DND-41 (cell line): ENCODE data around the gene KCTD11.

Experiments used
- ATAC-seq: fragments of 200-7000 bp; cut with Tn5 transposase; 3 replicates; pipeline ENCODE4 v1.9.1; 2021; ENCODE audit warnings: low read depth; ENCODE audit not compliant: insufficient read depth
- DNase-seq: peaks from one replicate; pipeline ENCODE4 v3.0.0-alpha.2; 2020
- H2AFZ ChIP-seq: 2 replicates; pipeline ENCODE4 v1.6.0; 2012; ENCODE audit warnings: low read depth, low read length
- H3K27ac ChIP-seq: 2 replicates; pipeline ENCODE4 v1.5.1; 2012; ENCODE audit warnings: low read length, inconsistent platforms
- H3K27me3 ChIP-seq: fragments of 200-600 bp; sonication (generic); 2 replicates; pipeline ENCODE4 v1.6.0; 2012; ENCODE audit warnings: low read length, mild to moderate bottlenecking, inconsistent platforms; ENCODE audit not compliant: insufficient read depth, poor library complexity
- H3K36me3 ChIP-seq: 2 replicates; pipeline ENCODE4 v1.5.1; 2012; ENCODE audit warnings: low read length, inconsistent platforms; ENCODE audit not compliant: insufficient read depth
- H3K4me1 ChIP-seq: 2 replicates; pipeline ENCODE4 v1.5.1; 2012; ENCODE audit warnings: mild to moderate bottlenecking, low read length; ENCODE audit not compliant: insufficient read depth
- H3K4me2 ChIP-seq: 2 replicates; pipeline ENCODE4 v1.6.0; 2012; ENCODE audit warnings: mild to moderate bottlenecking, moderate library complexity, low read length, inconsistent platforms; ENCODE audit not compliant: insufficient read depth
- H3K4me3 ChIP-seq, 2 experiments: fragments of 200-600 bp in 1 of 2; shearing (Covaris generic) in 1 of 2; 2 replicates each; pipeline ENCODE4 v1.5.1; 2012 to 2016; ENCODE audit warnings: inconsistent platforms in 2 of 2, low read length in 2 of 2, mild to moderate bottlenecking in 2 of 2, low read depth in 1 of 2, moderate library complexity in 1 of 2
- H3K79me2 ChIP-seq: 2 replicates; pipeline ENCODE4 v1.6.0; 2012; ENCODE audit warnings: low read length, inconsistent platforms; ENCODE audit not compliant: insufficient read depth
- H3K9ac ChIP-seq: 2 replicates; pipeline ENCODE4 v1.6.0; 2012; ENCODE audit warnings: low read depth, mild to moderate bottlenecking, inconsistent platforms, low read length, moderate library complexity
- H3K9me3 ChIP-seq: 2 replicates; pipeline ENCODE4 v1.5.1; 2012; ENCODE audit warnings: low read length, moderate library complexity, mild to moderate bottlenecking, inconsistent platforms; ENCODE audit not compliant: insufficient read depth, severe bottlenecking
- H4K20me1 ChIP-seq: 2 replicates; pipeline ENCODE4 v1.6.0; 2012; ENCODE audit warnings: low read length; ENCODE audit not compliant: insufficient read depth
- CTCF ChIP-seq: IDR thresholded peaks from 2 replicates; pipeline ENCODE4 v1.5.1; 2012; ENCODE audit warnings: borderline replicate concordance, low read length, moderate library complexity, mild to moderate bottlenecking; ENCODE audit not compliant: poor library complexity, severe bottlenecking; ENCODE audit errors: extremely low read depth
- EZH2 ChIP-seq: IDR thresholded peaks from 3 replicates; pipeline ENCODE4 v1.6.1; 2012; ENCODE audit warnings: borderline replicate concordance, low read depth, mild to moderate bottlenecking, moderate library complexity, low read length, inconsistent platforms; ENCODE audit not compliant: severe bottlenecking

KCTD11 gene

GRCh38 chr17:7317161-7317803, 34.7 kb upstream of the KCTD11 start:
- Histone ChIP-seq H3K9me3 (no peaks in the 10 kb centered on the region), H3K9ac (no peak overlapping the region), H3K4me3 (no peak overlapping the region), H3K36me3 (peaks cover 74% of the 10 kb centered on the region), H3K4me1 (peaks cover 34% of the 10 kb centered on the region), H4K20me1 (peaks cover 25% of the 10 kb centered on the region), H2AFZ (no peak overlapping the region), H3K27me3 (no peaks in the 10 kb centered on the region), H3K79me2 (peaks cover 36% of the 10 kb centered on the region), H3K27ac (no peak overlapping the region), H3K4me2 (no peak overlapping the region)
- DNase-seq: no peak
- TF ChIP-seq CTCF (no peak), EZH2 (no peak)
- no peak for ATAC-seq

- H3K36me3 ChIP-seq: peaks cover 74% of the 10 kb centered on the region
- H3K9ac ChIP-seq: no peak overlapping the region
- TF ChIP-seq EZH2 (no peak), CTCF (no peak)
- H3K4me1 ChIP-seq: peaks cover 25% of the 10 kb centered on the region
- no peak overlapping the region for H2AFZ ChIP-seq
- no peak overlapping the region for H3K4me2 ChIP-seq
- no peak overlapping the region for H3K4me3 ChIP-seq
- no peaks in the 10 kb centered on the region for H3K27me3 ChIP-seq
- H4K20me1 ChIP-seq: peaks cover 16% of the 10 kb centered on the region
- peaks cover 26% of the 10 kb centered on the region for H3K79me2 ChIP-seq
- no peak overlapping the region for H3K27ac ChIP-seq
- H3K9me3 ChIP-seq: no peaks in the 10 kb centered on the region
- ATAC-seq (no peak), DNase-seq (no peak)
These were observed 33.7 kb upstream of the KCTD11 start for GRCh38 chr17:7318121-7318860.

GRCh38 chr17:7321466-7321865, 30.5 kb upstream of the KCTD11 start:
- ATAC-seq (no peak), DNase-seq (no peak)
- TF ChIP-seq EZH2 (no peak), CTCF (no peak)
- Histone ChIP-seq H3K36me3 (peaks cover 87% of the 10 kb centered on the region), H3K4me1 (peaks cover under 1% of the 10 kb centered on the region; the same call in 1 of the 2 replicates), H3K4me3 (no peak overlapping the region), H3K79me2 (no peaks in the 10 kb centered on the region), H3K27me3 (no peaks in the 10 kb centered on the region), H3K9ac (no peak overlapping the region), H4K20me1 (no peaks in the 10 kb centered on the region; the same call in 1 of the 2 replicates), H2AFZ (no peak overlapping the region), H3K4me2 (no peak overlapping the region), H3K27ac (no peak overlapping the region), H3K9me3 (no peaks in the 10 kb centered on the region)
